Measurements from ENCODE around the gene MYO6. TPM values are rescaled to one million over a fixed set of nuclear protein-coding genes. Genes with fewer than 3 reads are reported as not detected.

The MYO6 gene
- polyA plus RNA-seq, 1 experiment, result 13.7 TPM

GRCh38 chr6:75906871-75907270 is 157.8 kb downstream of the MYO6 start:
- Histone ChIP-seq H3K4me3 (ENCODE audit: low read depth, low read length) (no peak overlapping the region), H3K27ac (ENCODE audit: low read depth, low read length) (no peak overlapping the region), H3K27me3 (ENCODE audit: control insufficient read depth, insufficient read depth, low read length) (no peaks in the 10 kb centered on the region), H3K9me3 (ENCODE audit: control insufficient read depth, insufficient read depth, low read length) (no peaks in the 10 kb centered on the region)
- no peak for DNase-seq (ENCODE audit: low read depth, low spot score)
- TF ChIP-seq CTCF (IDR thresholded peaks at IDR 0.05; ENCODE audit: low read depth, low read length), result no peak
- ChIA-PET POLR2A (no interaction called here), CTCF (interaction anchor here (1.8 kb wide), 1 partner anchor 13 kb away, joined by 11 read pairs; no protein-coding TSS in a partner anchor)

GRCh38 chr6:75907444-75907843 is 158.4 kb downstream of the MYO6 start:
- CTCF ChIA-PET, result no interaction called here
- Histone ChIP-seq H3K9me3 (ENCODE audit: control insufficient read depth, insufficient read depth, low read length) (no peaks in the 10 kb centered on the region), H3K27me3 (ENCODE audit: control insufficient read depth, insufficient read depth, low read length) (no peaks in the 10 kb centered on the region), H3K4me3 (ENCODE audit: low read depth, low read length) (no peak overlapping the region), H3K27ac (ENCODE audit: low read depth, low read length) (no peak overlapping the region)
- POLR2A ChIA-PET, result no interaction called here
- TF ChIP-seq CTCF (IDR thresholded peaks at IDR 0.05; ENCODE audit: low read depth, low read length), result no peak
- DNase-seq (ENCODE audit: low read depth, low spot score), result no peak

GRCh38 chr6:75913040-75913439 is 164.0 kb downstream of the MYO6 start:
- Histone ChIP-seq H3K27ac (ENCODE audit: low read depth, low read length) (no peak overlapping the region), H3K27me3 (ENCODE audit: control insufficient read depth, insufficient read depth, low read length) (no peaks in the 10 kb centered on the region), H3K9me3 (ENCODE audit: control insufficient read depth, insufficient read depth, low read length) (no peaks in the 10 kb centered on the region), H3K4me3 (ENCODE audit: low read depth, low read length) (no peak overlapping the region)
- CTCF ChIA-PET, result interaction anchor here (0.6 to 5.9 kb wide), 4 partner anchors 19 to 58 kb away, joined by 3 to 57 read pairs (median 6); no protein-coding TSS in a partner anchor
- DNase-seq (ENCODE audit: low read depth, low spot score), result no peak
- TF ChIP-seq CTCF (IDR thresholded peaks at IDR 0.05; ENCODE audit: low read depth, low read length), result no peak
- POLR2A ChIA-PET, result no interaction called here

- no peak for DNase-seq (ENCODE audit: low read depth, low spot score)
- TF ChIP-seq CTCF (IDR thresholded peaks at IDR 0.05; ENCODE audit: low read depth, low read length), result no peak
- H3K4me3 ChIP-seq (ENCODE audit: low read depth, low read length), result no peak overlapping the region
- POLR2A ChIA-PET, result no interaction called here
- no peak overlapping the region for H3K27ac ChIP-seq (ENCODE audit: low read depth, low read length)
- no peaks in the 10 kb centered on the region for H3K9me3 ChIP-seq (ENCODE audit: control insufficient read depth, insufficient read depth, low read length)
- CTCF ChIA-PET, result no interaction called here
- no peaks in the 10 kb centered on the region for H3K27me3 ChIP-seq (ENCODE audit: control insufficient read depth, insufficient read depth, low read length)
Measured at GRCh38 chr6:75922226-75922625, 173.2 kb downstream of the MYO6 start.

GRCh38 chr6:75926293-75927168 is 177.5 kb downstream of the MYO6 start:
- H3K9me3 ChIP-seq (ENCODE audit: control insufficient read depth, insufficient read depth, low read length), result no peaks in the 10 kb centered on the region
- ChIA-PET POLR2A (no interaction called here), CTCF (interaction anchor here (0.9 to 1.0 kb wide), 2 partner anchors 33 to 543 kb away, joined by 3 to 7 read pairs; no protein-coding TSS in a partner anchor)
- H3K27ac ChIP-seq (ENCODE audit: low read depth, low read length), result no peak overlapping the region
- H3K4me3 ChIP-seq (ENCODE audit: low read depth, low read length), result no peak overlapping the region
- no peaks in the 10 kb centered on the region for H3K27me3 ChIP-seq (ENCODE audit: control insufficient read depth, insufficient read depth, low read length)
- no peak for TF ChIP-seq CTCF (IDR thresholded peaks at IDR 0.05; ENCODE audit: low read depth, low read length)
- no peak for DNase-seq (ENCODE audit: low read depth, low spot score)
